DMS79 treated with DMSO at 0.1 percent for 48 hours (cell line): Measurements from ENCODE around the gene MRPL50.

Experiments
- DNase-seq: peaks from one replicate; lab custom pipeline; 2025; lab: John Stamatoyannopoulos, UW

MRPL50 gene

GRCh38 chr9:101375546-101375945 is 22.9 kb downstream of the MRPL50 start:
- DNase-seq, result no peak

GRCh38 chr9:101372327-101373118 is 25.9 kb downstream of the MRPL50 start:
- no peak for DNase-seq

DNA sequence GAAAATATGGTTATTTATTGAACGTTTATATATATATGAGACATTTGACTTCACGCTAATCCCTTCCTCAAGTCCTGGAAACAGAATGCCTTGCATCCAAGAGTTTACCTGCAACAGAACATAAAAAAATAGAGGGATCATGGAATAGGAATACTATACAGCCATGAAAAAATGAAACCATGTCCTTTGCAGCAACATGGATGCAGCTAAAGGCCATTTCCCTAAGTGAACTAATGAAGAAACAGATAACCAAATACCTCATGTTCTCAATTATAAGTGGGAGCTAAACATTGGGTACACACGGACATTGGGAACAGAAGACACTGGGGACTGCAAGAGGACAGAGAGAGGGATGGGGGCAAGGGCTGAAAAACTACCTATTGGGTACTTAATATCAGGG is 26.6 kb downstream of the MRPL50 start:
- DNase-seq, result no peak

DNA sequence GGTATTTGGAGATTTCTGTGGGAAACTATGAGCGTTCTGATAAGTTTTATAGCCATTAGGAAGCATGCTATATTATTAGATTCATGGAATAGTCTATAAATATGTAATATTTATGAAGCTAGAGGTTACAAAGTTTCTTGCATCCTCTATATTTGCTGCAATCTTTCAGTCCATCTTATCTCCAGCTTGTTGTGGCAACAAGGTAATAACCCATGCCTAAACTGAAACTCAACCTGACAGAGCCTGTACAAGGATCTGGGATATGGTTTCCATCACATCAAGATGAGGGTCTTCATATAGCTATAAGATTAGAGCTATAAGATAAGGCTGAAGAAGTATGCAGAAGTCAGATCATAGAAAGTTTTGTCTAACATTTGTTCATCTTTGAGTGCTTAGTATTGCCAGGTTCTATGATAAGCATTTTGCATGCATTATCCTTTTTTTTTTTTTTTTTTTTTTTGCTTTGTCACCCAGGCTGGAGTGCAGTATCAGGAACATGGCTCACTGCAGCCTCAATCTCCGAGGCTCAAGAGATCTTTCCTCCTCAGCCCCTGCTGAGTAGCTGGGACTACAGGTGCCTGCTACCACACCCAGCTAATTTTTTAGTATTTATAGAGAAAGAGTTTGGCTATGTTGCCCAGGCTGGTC is 28.4 kb downstream of the MRPL50 start:
- no peak for DNase-seq

DNA sequence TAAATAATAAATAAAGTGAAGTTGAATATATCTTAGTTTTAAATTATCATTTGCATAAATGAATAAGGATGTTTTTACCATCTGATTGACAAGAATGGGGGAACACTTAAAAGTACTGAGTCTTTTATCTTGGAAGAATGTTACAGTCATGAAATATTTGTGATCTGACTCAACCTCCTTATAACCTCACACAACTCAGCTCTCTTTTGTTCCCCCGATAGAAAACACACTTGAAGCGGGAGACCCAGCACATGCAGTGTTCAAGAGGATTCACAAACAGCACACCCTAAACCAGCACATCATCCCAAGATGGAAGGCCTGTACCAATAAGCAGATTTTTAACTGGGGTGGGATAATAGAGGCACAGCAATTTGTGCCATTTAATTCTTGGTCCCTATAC is 29.1 kb downstream of the MRPL50 start:
- DNase-seq, result no peak

DNA sequence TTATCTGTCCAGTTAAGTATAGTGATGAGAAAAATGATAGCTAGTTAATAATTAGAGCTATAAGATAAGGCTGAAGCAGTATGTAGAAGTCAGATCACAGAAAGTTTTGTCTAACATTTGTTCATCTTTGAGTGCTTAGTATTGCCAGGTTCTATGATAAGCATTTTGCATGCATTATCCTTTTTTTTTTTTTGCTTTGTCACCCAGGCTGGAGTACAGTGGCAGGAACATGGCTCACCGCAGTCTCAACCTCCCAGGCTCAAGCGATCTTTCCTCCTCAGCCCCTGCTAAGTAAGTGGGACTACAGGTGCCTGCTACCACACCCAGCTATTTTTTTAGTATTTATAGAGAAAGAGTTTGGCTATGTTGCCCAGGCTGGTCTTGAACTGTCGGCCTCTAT is 31.1 kb downstream of the MRPL50 start:
- no peak for DNase-seq

DNA sequence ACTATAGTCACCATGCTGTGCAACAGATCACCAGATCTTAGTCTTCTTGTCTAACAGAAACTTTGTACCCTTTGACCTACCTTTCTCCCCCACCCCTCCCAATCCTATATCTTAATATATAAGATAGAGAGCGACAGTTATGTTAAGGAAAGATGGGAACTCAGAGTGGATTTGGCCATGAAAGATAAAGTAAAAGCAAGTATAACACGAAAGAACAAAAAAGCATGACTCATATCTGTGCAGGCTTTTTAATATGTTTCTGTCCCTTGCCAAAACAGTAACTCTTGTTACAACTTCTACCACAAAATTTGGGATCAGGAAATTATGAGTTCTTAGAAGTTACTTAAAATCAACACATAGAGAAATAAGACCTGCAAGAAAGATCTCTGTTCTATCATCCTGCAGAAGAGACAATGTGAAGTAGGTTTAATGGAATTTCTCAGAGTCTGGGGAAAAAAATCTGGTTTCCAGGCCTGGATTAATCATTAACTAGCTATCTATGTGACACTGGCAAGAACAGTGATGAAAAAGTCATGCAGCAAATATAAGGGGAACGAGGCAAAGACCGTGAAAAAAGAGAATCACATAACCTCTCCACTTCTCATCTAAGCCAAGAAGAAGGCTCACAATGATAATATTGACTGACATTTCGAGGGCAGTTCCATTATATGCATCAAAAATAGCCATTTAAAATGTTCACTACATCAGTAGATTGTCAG is 32.2 kb downstream of the MRPL50 start:
- DNase-seq, result no peak

GRCh38 chr9:101365181-101365580 is 33.2 kb downstream of the MRPL50 start:
- DNase-seq, result no peak

GRCh38 chr9:101362450-101362849 is 36.0 kb downstream of the MRPL50 start:
- no peak for DNase-seq

GRCh38 chr9:101360647-101361046 is 37.8 kb downstream of the MRPL50 start:
- DNase-seq, result no peak

GRCh38 chr9:101359679-101360078 is 38.7 kb downstream of the MRPL50 start:
- no peak for DNase-seq

GRCh38 chr9:101356619-101357018 is 41.8 kb downstream of the MRPL50 start:
- no peak for DNase-seq

DNA sequence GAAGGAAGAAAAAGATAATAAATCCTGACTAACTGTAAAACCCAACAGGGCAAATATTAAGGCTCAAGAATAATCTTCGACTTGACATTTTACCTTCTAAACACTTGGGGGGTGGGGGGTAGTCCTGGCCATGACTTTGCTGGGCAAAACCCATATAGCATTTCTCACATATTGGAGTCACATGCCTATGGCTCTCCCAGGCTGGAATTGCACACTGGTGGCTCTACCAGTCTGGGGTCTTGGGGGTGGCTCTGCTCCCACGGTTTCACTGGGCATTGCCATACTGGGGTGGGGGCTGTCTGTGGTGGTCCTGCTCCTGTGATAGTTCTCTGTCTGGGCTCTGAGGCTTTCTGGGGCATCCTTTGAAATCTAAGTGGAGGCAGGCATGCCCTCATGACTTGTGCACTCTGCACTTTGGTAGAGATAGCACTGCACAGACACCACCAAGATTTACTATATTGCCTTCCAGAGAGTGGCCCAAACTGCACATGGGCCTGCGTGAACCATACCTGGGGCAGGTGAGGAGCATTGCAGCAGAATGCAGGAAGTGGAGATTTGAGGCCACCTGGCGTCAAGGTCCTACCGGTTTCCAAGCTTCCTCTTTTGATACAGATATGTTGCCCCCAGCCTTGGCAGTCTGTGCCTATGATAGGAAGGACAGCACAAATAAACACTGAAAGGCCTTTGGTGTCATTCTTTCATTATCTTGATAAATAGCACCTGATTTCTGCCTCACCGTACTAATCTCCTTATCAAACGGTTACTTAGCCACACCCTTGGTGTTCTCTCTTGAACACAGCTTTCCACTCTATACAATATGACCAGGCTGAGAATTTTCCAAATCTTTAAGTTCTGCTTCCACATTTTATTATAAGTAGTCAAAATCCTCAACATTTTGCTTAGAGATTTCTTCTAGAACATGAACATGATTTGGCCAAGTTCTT is 43.4 kb downstream of the MRPL50 start:
- no peak for DNase-seq

DNA sequence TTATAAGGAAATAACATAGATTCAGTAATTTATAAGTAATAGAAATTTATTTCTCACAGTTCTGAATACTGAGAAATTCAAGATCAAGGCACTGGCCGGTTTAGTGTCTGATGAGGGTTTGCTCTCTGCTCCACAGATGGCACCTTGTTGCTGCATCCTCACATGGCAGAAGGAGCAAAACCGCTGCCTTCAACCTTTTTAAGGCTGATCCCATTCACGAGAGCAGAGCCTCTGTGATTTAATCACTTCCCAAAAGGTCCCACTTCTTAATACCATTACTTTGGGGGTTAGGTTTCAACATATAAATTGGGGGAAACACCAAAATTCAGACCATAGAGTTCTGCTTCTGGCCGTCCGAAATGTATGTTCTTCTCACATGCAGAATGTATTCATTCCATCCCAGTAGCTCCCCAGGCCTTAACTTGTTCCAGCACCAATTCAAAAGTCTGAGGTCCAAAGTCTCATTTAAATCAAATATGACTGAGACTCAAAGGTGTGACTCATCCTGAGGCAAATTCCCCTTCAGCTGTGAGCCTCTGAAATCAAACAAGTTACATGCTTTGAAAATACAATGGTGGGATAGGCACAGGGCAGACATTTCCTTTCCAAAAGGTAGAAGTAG is 44.2 kb downstream of the MRPL50 start:
- DNase-seq, result no peak

- DNase-seq, result no peak
Measured at GRCh38 chr9:101353683-101354082, 44.7 kb downstream of the MRPL50 start.

DNA sequence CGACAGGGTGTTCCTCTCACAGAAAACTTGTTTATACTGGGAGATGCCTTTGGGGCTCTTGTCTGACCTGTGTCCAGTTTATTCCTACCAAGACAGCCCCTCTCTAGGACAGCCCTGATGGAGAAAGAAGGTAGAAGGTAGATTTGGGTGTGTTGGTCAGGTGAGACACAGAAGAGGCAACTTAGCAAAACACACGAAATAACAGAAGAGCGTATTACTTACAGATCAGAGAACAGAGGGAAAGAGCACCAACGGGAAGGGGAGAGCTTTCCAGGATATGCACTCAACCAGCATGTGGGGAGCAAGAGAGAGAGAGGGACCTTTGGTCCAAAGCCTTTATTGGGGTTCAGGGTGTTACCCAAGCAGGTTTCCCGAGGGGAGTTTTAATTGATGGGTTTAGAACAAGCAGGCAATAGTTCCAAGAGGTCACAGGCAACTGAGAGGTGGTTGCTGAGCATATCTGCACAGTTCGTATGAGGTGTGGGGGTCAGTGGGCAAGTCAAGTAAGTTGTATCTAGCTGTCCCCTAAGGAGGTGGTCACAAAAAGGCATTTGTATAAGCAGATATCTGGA is 45.4 kb downstream of the MRPL50 start:
- DNase-seq, result no peak

DNA sequence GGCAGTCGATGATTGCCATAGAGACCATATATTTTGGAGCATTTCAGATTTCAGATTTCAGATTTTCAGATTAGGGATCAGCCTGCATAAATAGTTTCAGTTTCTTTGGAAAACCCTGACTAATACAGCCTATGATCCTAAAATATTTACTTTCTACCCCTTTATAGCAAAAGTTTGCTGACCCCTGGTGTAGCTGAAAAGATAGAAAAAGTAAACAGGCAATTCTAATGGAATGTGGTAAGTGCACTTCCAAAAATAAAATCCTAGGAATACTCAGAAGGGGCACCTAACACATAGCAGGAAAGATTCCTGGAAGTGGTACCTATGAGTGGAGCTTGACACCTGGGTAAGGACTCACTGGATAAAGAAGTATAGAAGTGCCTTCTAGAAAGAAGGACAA is 48.1 kb downstream of the MRPL50 start:
- no peak for DNase-seq

- no peak for DNase-seq
Measured at GRCh38 chr9:101342595-101342994, 55.8 kb downstream of the MRPL50 start.

DNA sequence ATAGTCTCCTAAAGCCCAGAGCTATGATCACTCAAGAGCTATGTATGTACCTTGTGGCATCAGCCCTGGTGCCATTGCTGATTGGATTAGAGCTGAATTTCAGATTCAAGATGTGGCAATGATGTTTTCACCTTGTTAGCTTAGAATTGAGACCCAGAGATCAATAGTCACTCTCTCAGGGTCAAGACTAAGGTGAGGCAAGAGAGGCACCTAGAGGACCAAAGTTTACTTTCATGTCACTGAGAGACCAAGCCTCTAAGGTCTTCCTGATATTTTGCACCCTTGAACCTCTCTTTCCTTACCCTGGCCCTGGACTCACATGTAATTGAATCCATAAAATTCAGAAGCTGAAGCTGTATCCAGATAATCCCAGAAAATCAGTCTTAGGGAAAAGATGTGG is 56.5 kb downstream of the MRPL50 start:
- no peak for DNase-seq
